ENCODE measurements around the gene SETD2. TPM values are rescaled to one million over a fixed set of nuclear protein-coding genes. Genes with fewer than 3 reads are reported as not detected.
"Not testable (repeated sequence)": the region's sequence is repeated elsewhere in the genome, so short reads cannot be mapped to it uniquely, and the experiment has no call there.

Gene SETD2
- total and polyA plus RNA-seq, 4 donors: 12.9 to 62.5 (median 33.5) TPM

- Histone ChIP-seq H3K36me3 (ENCODE audit: control insufficient read depth in 1 of 2, insufficient read depth in 2 of 2, low read length in 1 of 2) (no peaks in the 10 kb centered on the region), H3K27ac (ENCODE audit: low read depth in 1 of 2, low read length in 2 of 2) (no peak overlapping the region), H3K4me3 (ENCODE audit: low read length in 2 of 2) (no peak overlapping the region), H3K4me1 (ENCODE audit: control insufficient read depth in 1 of 2, insufficient read depth in 2 of 2, low read length in 2 of 2) (no peaks in the 10 kb centered on the region), H3K9me3 (ENCODE audit: control insufficient read depth, low read length) (no peaks in the 10 kb centered on the region), H3K27me3 (ENCODE audit: control insufficient read depth in 1 of 2, insufficient read depth in 2 of 2, low read length in 1 of 2) (no peaks in the 10 kb centered on the region)
- ATAC-seq (ENCODE audit: low FRiP score): no peak
- intact Hi-C loops (cut with DNase I): no loop called here
- 96 to 98% methylated on average over 2 of the region's 2 CpGs for WGBS, 2 donors
- DNase-seq: no peak
Measured at GRCh38 chr3:47186285-47186684, 22.4 kb upstream of the SETD2 start.

- H3K36me3 ChIP-seq (ENCODE audit: control insufficient read depth in 1 of 2, insufficient read depth in 2 of 2, low read length in 1 of 2); H3K27ac ChIP-seq (ENCODE audit: low read depth in 1 of 2, low read length in 2 of 2); DNase-seq; intact Hi-C loops (cut with DNase I); ATAC-seq (ENCODE audit: low FRiP score); H3K4me3 ChIP-seq (ENCODE audit: low read length in 2 of 2); H3K27me3 ChIP-seq (ENCODE audit: control insufficient read depth in 1 of 2, insufficient read depth in 2 of 2, low read length in 1 of 2); H3K4me1 ChIP-seq (ENCODE audit: control insufficient read depth in 1 of 2, insufficient read depth in 2 of 2, low read length in 2 of 2); H3K9me3 ChIP-seq (ENCODE audit: control insufficient read depth, low read length): not testable (repeated sequence)
- WGBS, 2 donors: 92 to 100% methylated on average over 4 of the region's 4 CpGs
Measured at GRCh38 chr3:47181685-47182084, 17.8 kb upstream of the SETD2 start.

GRCh38 chr3:47180011-47180410, 16.1 kb upstream of the SETD2 start:
- H3K36me3 ChIP-seq (ENCODE audit: control insufficient read depth in 1 of 2, insufficient read depth in 2 of 2, low read length in 1 of 2); intact Hi-C loops (cut with DNase I); H3K4me3 ChIP-seq (ENCODE audit: low read length in 2 of 2); H3K4me1 ChIP-seq (ENCODE audit: control insufficient read depth in 1 of 2, insufficient read depth in 2 of 2, low read length in 2 of 2); H3K27ac ChIP-seq (ENCODE audit: low read depth in 1 of 2, low read length in 2 of 2); ATAC-seq (ENCODE audit: low FRiP score); H3K27me3 ChIP-seq (ENCODE audit: control insufficient read depth in 1 of 2, insufficient read depth in 2 of 2, low read length in 1 of 2); H3K9me3 ChIP-seq (ENCODE audit: control insufficient read depth, low read length); DNase-seq: not testable (repeated sequence)
- 85% methylated on average over 12 of the region's 12 CpGs for WGBS, 2 donors

GRCh38 chr3:47176582-47176981, 12.7 kb upstream of the SETD2 start:
- 97% methylated on average over 5 of the region's 5 CpGs for WGBS, 2 donors
- Histone ChIP-seq H3K36me3 (ENCODE audit: control insufficient read depth in 1 of 2, insufficient read depth in 2 of 2, low read length in 1 of 2) (peaks cover 0 to 2% of the 10 kb centered on the region in 2 donors), H3K9me3 (ENCODE audit: control insufficient read depth, low read length) (no peaks in the 10 kb centered on the region), H3K27ac (ENCODE audit: low read depth in 1 of 2, low read length in 2 of 2) (no peak overlapping the region), H3K27me3 (ENCODE audit: control insufficient read depth in 1 of 2, insufficient read depth in 2 of 2, low read length in 1 of 2) (no peaks in the 10 kb centered on the region), H3K4me1 (ENCODE audit: control insufficient read depth in 1 of 2, insufficient read depth in 2 of 2, low read length in 2 of 2) (no peaks in the 10 kb centered on the region), H3K4me3 (ENCODE audit: low read length in 2 of 2) (no peak overlapping the region)
- intact Hi-C loops (cut with DNase I): no loop called here
- DNase-seq: no peak
- ATAC-seq (ENCODE audit: low FRiP score): no peak

GRCh38 chr3:47163169-47164006, 525 bp downstream of the SETD2 start:
- peak overlapping the region; percentile 62 to 87 for H3K27ac ChIP-seq (ENCODE audit: low read depth in 1 of 2, low read length in 2 of 2)
- no peaks in the 10 kb centered on the region for H3K27me3 ChIP-seq (ENCODE audit: control insufficient read depth in 1 of 2, insufficient read depth in 2 of 2, low read length in 1 of 2)
- WGBS, 2 donors: 0 to 1% methylated on average over 58 to 106 of the region's 106 CpGs
- H3K4me3 ChIP-seq (ENCODE audit: low read length in 2 of 2): peak overlapping the region; percentile 94 to 97
- intact Hi-C loops (cut with DNase I): loop anchor here in 1 of 2 donors (10.0 kb wide), 2 partner anchors 69 to 229 kb away; no protein-coding TSS in a partner anchor
- DNase-seq: peak; percentile 56 to 85
- ATAC-seq (ENCODE audit: low FRiP score): peak; percentile 64
- no peaks in the 10 kb centered on the region for H3K9me3 ChIP-seq (ENCODE audit: control insufficient read depth, low read length)
- peaks cover 0 to 19% of the 10 kb centered on the region in 2 donors for H3K4me1 ChIP-seq (ENCODE audit: control insufficient read depth in 1 of 2, insufficient read depth in 2 of 2, low read length in 2 of 2)
- no peaks in the 10 kb centered on the region for H3K36me3 ChIP-seq (ENCODE audit: control insufficient read depth in 1 of 2, insufficient read depth in 2 of 2, low read length in 1 of 2)

GRCh38 chr3:47162697-47163168, 1.2 kb downstream of the SETD2 start:
- WGBS, 2 donors: 2% methylated on average over 10 of the region's 10 CpGs

GRCh38 chr3:47161983-47162696, 1.8 kb downstream of the SETD2 start:
- H3K9me3 ChIP-seq (ENCODE audit: control insufficient read depth, low read length): no peaks in the 10 kb centered on the region
- ATAC-seq (ENCODE audit: low FRiP score): no peak
- H3K4me3 ChIP-seq (ENCODE audit: low read length in 2 of 2): peak overlapping the region; percentile 94 to 97
- no peak overlapping the region for H3K27ac ChIP-seq (ENCODE audit: low read depth in 1 of 2, low read length in 2 of 2)
- WGBS, 2 donors: 19 to 20% methylated on average over 4 of the region's 4 CpGs
- H3K36me3 ChIP-seq (ENCODE audit: control insufficient read depth in 1 of 2, insufficient read depth in 2 of 2, low read length in 1 of 2): no peaks in the 10 kb centered on the region
- H3K27me3 ChIP-seq (ENCODE audit: control insufficient read depth in 1 of 2, insufficient read depth in 2 of 2, low read length in 1 of 2): no peaks in the 10 kb centered on the region
- DNase-seq: no peak
- H3K4me1 ChIP-seq (ENCODE audit: control insufficient read depth in 1 of 2, insufficient read depth in 2 of 2, low read length in 2 of 2): peaks cover 0 to 19% of the 10 kb centered on the region in 2 donors
- intact Hi-C loops (cut with DNase I): loop anchor here in 1 of 2 donors (10.0 kb wide), 2 partner anchors 67 to 227 kb away; no protein-coding TSS in a partner anchor

More at GRCh38 chr3:47162697-47163168, 1.2 kb downstream of the SETD2 start:
- no peaks in the 10 kb centered on the region for H3K36me3 ChIP-seq (ENCODE audit: control insufficient read depth in 1 of 2, insufficient read depth in 2 of 2, low read length in 1 of 2)
- intact Hi-C loops (cut with DNase I): loop anchor here in 1 of 2 donors (10.0 kb wide), 2 partner anchors 68 to 228 kb away; no protein-coding TSS in a partner anchor
- H3K27ac ChIP-seq (ENCODE audit: low read depth in 1 of 2, low read length in 2 of 2): peak overlapping the region; percentile 16 to 87
- H3K4me1 ChIP-seq (ENCODE audit: control insufficient read depth in 1 of 2, insufficient read depth in 2 of 2, low read length in 2 of 2): peaks cover 0 to 19% of the 10 kb centered on the region in 2 donors
- ATAC-seq (ENCODE audit: low FRiP score) (no peak), DNase-seq (no peak)
- H3K27me3 ChIP-seq (ENCODE audit: control insufficient read depth in 1 of 2, insufficient read depth in 2 of 2, low read length in 1 of 2): no peaks in the 10 kb centered on the region
- H3K4me3 ChIP-seq (ENCODE audit: low read length in 2 of 2): peak overlapping the region; percentile 94 to 97
- H3K9me3 ChIP-seq (ENCODE audit: control insufficient read depth, low read length): no peaks in the 10 kb centered on the region

- 81% methylated on average over 3 of the region's 3 CpGs for WGBS, 2 donors
- no peaks in the 10 kb centered on the region for H3K27me3 ChIP-seq (ENCODE audit: control insufficient read depth in 1 of 2, insufficient read depth in 2 of 2, low read length in 1 of 2)
- no peak for DNase-seq
- no peaks in the 10 kb centered on the region for H3K9me3 ChIP-seq (ENCODE audit: control insufficient read depth, low read length)
- H3K4me1 ChIP-seq (ENCODE audit: control insufficient read depth in 1 of 2, insufficient read depth in 2 of 2, low read length in 2 of 2): peaks cover 4 to 15% of the 10 kb centered on the region in 2 donors
- H3K4me3 ChIP-seq (ENCODE audit: low read length in 2 of 2): no peak overlapping the region
- H3K27ac ChIP-seq (ENCODE audit: low read depth in 1 of 2, low read length in 2 of 2): no peak overlapping the region
- intact Hi-C loops (cut with DNase I): loop anchor here in 1 of 2 donors (10.0 kb wide), 2 partner anchors 65 to 225 kb away; no protein-coding TSS in a partner anchor
- no peak for ATAC-seq (ENCODE audit: low FRiP score)
- no peaks in the 10 kb centered on the region for H3K36me3 ChIP-seq (ENCODE audit: control insufficient read depth in 1 of 2, insufficient read depth in 2 of 2, low read length in 1 of 2)
Measured at GRCh38 chr3:47159820-47160219, 4.1 kb downstream of the SETD2 start.

All from aorta (tissue), 5 donors.